GM19438 (cell line): ENCODE data around the gene FHIT.

Experiments
- ATAC-seq: cut with Tn5 transposase; IDR thresholded peaks from one replicate; pipeline ENCODE4 v1.9.1; 2021; ENCODE audit warnings: low read depth; ENCODE audit not compliant: unreplicated experiment

Gene FHIT

DNA sequence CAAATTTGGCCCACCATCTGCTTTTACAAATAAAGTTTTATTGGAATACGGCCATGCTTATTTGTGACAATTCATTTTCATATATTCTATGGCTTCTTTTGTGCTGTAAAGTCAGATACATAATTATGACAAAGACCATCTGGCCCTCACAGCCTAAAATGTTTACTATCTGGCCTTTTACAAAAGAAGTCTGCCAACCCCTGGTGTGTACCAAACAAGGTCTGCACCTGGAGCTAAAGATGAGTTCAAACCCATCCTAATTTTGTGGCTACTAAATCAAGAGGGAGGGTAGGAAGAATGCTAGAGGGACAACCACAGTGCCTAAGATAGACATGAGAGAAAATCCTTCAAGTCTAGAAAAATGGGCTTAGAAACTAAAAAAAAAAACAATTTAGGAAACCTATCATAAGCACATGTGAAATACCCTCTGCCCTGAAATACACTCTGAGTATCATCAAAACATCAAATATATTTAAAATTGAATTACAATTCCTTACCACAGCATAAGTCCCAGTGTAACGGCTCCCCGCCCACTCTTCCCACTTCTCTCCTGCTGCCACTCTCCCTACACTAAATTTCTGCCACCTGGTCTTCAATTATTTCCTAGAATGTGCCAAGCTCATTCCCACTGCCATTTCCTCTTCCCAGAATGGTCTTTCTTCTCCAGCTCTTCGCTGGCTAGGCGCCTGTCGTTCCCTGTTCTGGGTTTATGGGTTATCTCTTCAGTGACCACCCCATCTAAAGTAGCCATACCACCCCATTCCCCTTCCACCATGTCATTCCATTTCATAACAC, 1250.7 kb downstream of the FHIT start:
- ATAC-seq = no peak

DNA sequence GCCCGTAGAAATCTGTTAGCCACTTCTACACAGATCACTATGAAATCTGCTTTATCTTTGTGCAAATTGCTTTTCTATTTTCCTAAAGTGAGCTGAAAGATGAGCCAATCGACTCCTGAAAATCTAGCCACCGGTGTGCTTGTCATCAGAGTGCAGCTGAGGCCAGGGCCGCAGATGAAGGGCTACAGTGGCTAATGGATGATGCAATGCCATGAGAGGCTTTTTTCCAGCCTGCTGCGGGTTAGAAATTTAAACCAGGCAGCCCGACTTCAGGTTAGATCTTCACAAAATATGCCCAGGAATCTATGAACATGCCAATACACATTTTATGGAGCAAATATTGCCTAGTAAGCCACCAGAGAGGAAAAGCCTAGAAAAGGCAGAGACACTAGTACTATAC, 1253.2 kb downstream of the FHIT start:
- no peak for ATAC-seq

GRCh38 chr3:59997583-59997982, 1253.7 kb downstream of the FHIT start:
- ATAC-seq = no peak

GRCh38 chr3:59996056-59996455, 1255.2 kb downstream of the FHIT start:
- no peak for ATAC-seq

GRCh38 chr3:59995563-59995962, 1255.7 kb downstream of the FHIT start:
- ATAC-seq = no peak

DNA sequence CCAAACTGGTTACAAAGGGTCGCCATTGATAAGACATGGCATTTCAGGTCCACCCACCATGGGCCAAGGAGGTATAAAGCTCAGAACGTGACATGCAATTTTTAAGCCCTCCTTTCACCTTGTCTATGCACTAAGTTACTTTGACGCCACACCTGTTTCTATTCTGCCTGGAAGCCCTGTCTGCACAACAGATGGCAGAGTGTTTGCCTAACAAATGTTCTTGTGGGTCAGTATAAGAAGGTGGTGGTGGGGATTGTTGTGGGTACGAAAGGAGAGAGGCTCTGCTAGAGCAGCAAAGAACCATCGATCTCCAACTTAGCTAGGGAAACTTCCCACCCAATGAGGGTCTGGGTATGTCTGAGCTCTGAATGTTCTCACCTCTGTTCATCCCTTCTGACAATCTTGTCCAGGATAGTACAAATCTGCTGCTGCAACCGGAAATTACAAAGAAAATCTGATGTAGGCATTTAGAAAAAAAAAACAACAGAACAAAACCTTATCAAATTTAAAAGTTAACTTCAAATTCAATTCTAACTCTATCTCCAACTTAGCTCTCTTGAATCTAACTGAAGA, 1256.4 kb downstream of the FHIT start:
- ATAC-seq = no peak

- no peak for ATAC-seq
These were observed 1258.7 kb downstream of the FHIT start for GRCh38 chr3:59992578-59992977.

- no peak for ATAC-seq
These were observed 1260.3 kb downstream of the FHIT start for GRCh38 chr3:59990915-59991314.

DNA sequence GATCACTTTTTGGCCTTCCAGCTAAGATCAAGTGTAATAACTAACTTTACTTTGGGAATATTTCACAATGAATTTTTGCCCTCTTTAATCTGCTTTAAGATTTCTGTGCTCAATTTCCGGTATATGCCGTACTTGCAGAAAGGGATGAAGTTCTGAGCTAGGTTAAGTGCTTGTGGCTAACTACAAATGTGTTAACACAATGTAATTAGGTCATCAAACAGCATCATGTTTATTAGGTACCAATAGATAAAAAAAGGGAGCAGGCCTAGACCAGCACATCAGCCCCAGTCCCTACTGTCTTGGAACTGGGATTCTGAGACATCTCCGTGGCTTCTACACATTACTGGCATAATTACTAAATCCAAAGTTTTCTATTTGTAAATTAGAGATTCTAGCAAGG, 1268.7 kb downstream of the FHIT start:
- ATAC-seq = no peak

DNA sequence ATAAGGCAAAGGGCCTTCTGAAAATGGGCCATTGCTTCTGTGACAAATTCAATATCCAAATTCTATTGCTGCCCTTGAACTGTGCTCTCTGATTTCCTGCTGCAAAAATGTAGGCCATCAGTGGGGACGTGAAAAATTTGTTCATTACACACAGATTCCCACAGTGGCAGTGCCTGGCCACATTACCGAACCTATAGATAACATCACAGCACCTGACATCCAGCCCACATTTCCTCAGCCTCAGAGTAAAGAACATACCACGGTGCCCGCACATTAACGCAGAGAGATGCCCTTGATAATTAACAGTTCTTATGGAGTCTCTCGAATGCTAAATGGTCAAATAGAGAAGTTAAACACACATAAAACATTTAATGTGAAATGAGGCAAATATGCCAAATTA, 1269.9 kb downstream of the FHIT start:
- no peak for ATAC-seq

- no peak for ATAC-seq
These were observed 1270.7 kb downstream of the FHIT start for GRCh38 chr3:59980576-59980975.

DNA sequence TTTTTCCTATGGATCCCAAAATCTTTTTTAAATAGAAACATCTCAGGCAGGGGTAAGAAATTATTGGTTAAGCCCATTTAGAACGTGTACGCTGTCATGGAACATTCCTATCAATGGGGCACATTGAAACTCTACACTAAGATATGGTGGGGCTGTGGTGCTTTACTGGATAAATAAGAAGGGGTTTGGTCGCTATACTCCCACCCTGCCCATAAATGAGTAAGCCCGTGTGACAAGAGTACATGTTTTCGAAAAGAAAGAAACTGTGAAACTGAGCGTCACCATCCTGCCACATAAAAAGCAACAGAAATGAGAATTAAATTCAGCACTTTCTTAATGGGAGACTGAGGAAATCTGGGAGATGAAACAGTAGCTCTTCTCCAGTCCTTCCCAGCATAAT, 1271.7 kb downstream of the FHIT start:
- no peak for ATAC-seq

DNA sequence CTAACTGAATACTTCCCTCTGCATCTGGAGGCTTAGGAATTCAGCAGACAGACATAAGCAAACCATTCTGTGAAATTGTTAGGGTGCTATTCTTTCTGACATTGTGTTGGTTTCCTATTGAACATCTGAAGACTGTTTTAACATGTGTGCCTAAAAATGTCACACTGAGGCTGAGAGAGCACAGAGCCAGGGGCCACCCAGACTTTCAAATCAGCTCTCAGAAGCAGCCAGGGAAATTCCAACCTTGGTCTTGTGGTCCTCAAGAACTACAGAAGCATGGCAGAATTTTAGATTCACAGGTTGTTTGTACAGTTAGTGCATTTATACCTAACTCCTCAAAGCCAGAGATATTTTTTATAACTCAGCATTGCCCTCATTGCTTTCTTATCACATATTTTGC, 1272.3 kb downstream of the FHIT start:
- ATAC-seq = no peak

- no peak for ATAC-seq
These were observed 1280.5 kb downstream of the FHIT start for GRCh38 chr3:59970796-59971195.

DNA sequence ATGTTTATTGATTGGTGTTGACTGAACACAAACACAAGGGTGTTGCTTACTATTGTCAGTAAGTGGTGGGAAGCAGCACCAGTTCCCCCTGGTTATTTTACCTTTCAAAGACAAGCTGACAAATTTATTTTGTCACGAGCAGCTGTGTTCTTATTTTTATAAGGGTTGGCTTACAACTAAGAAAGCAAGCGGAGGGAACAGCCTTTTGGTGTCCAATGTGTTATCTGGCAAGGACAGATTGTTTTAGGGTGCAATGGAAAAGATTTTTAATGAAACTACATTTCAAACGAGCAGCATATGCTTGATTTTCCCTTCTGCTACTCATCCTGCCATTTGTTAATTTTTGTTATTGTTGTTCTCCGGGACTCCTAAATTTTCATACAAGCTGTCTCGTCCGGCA, 1280.9 kb downstream of the FHIT start:
- no peak for ATAC-seq

GRCh38 chr3:59968513-59969045, 1282.7 kb downstream of the FHIT start:
- no peak for ATAC-seq

DNA sequence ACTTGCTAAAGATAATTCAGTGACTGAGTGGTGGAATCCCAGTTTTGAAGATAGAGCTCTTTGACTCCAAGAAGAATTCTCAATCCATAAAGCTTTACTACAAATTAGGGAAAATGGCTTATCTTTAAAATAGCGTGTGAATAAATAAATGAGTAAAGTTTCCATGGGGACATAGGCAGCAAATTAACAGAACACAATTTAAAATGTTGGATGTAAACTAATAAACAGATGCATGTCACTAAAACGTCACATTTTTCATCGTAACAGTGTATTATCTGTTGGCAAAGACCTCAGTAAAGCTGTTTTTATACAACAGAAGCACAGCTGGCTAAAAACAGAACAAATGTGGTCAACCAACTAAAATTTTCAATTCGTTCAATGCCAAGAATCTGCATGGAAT, 1287.6 kb downstream of the FHIT start:
- no peak for ATAC-seq

- no peak for ATAC-seq
These were observed 1294.1 kb downstream of the FHIT start for GRCh38 chr3:59957150-59957549.

DNA sequence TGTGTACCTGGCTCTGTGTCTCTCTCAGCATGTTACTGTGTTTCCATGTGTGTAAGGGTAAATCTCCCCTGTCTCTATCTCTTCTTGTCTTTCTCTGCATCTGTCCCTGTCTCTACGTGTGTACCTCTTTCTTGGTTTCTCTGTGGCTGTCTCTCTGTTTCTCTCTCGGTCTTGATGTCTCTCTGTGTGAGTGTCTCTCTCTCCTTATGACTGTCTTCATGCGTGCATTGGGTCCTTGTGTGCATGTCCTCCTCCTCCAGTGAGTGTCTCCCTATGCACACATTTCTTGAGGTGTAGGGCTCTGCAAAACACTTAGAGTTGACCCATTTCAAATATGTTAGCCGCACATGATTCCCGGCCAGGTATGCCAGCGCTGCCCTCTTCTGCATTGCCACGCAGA, 1298.1 kb downstream of the FHIT start:
- ATAC-seq = no peak

GRCh38 chr3:59949311-59949710, 1301.9 kb downstream of the FHIT start:
- ATAC-seq = no peak

GRCh38 chr3:59946401-59946800, 1304.9 kb downstream of the FHIT start:
- no peak for ATAC-seq

DNA sequence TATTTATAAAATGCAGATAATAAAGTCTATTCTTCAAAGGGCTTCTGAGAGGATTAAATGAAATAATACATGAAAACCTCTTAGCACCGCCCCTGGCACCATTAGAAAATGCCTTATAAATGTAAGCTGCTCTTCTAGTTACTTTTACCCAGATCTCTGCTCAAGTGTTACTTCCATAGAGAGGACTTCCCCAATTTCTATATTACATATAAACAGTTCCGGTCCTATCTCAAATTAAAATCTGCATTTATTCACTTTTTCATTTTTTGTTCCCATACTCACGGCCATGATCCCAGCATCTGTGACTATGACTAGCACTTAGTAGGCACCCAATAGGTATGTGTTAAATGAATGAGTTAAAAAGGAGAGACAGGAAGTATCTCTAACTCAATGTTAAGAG, 1310.5 kb downstream of the FHIT start:
- no peak for ATAC-seq
